WTC11 (cell line): ENCODE results near the gene LAMC3. TPM values are rescaled to one million over a fixed set of nuclear protein-coding genes. Genes with fewer than 3 reads are reported as not detected.

ENCODE experiments used
- ATAC-seq: fragments of 200-7000 bp; cut with Tn5 transposase; 2 replicates; pipeline ENCODE4 v1.10.0; 2021; ENCODE audit warnings: mild to moderate bottlenecking, moderate library complexity
- CTCF ChIA-PET: fragments of 300-600 bp; sonication (Branson Sonifier 250); formaldehyde crosslinking; loops from one replicate; lab custom pipeline; 2021; ENCODE audit warnings: antibody characterized with exemption; lab: Charles Lee
- POLR2A ChIA-PET: fragments of 350-600 bp; sonication (Branson Sonifier 250); formaldehyde crosslinking; loops from one replicate; lab custom pipeline; 2021; ENCODE audit warnings: antibody characterized with exemption; lab: Charles Lee
- DNase-seq: peaks from one replicate; pipeline ENCODE4 v3.0.0; 2021; ENCODE audit warnings: low spot score
- H3K27ac Mint-ChIP-seq: 2 replicates; pipeline ENCODE4 v1.8.0; 2021; ENCODE audit warnings: mixed read lengths
- H3K27me3 Mint-ChIP-seq: 2 replicates; pipeline ENCODE4 v1.8.0; 2021; ENCODE audit warnings: low read depth, mild to moderate bottlenecking, moderate library complexity, mixed read lengths
- H3K36me3 Mint-ChIP-seq: 2 replicates; pipeline ENCODE4 v1.8.0; 2021; ENCODE audit warnings: mixed read lengths
- H3K4me1 Mint-ChIP-seq: 2 replicates; pipeline ENCODE4 v1.8.0; 2022; ENCODE audit warnings: mixed read lengths
- H3K4me3 Mint-ChIP-seq: 2 replicates; pipeline ENCODE4 v1.8.0; 2021; ENCODE audit warnings: mild to moderate bottlenecking, moderate library complexity, mixed read lengths
- H3K9me3 Mint-ChIP-seq: 2 replicates; pipeline ENCODE4 v1.8.0; 2021; ENCODE audit warnings: mixed read lengths
- TP53 ChIP-seq: sonication (generic); formaldehyde crosslinking; IDR thresholded peaks from 2 replicates; pipeline ENCODE4 v1.8.1; 2023; ENCODE audit warnings: mild to moderate bottlenecking, missing genetic modification reagents
- ZNF232 ChIP-seq: sonication (generic); formaldehyde crosslinking; IDR thresholded peaks from 2 replicates; pipeline ENCODE4 v1.8.0; 2022; ENCODE audit warnings: mild to moderate bottlenecking, missing genetic modification reagents
- total RNA-seq: library from RNA; stranded (reverse); gene quantifications from 3 replicates; pipeline ENCODE4 v1.2.3, GENCODE V29; 2021

Gene LAMC3
- total RNA-seq, 1 experiment from 2014 or later, result 50.9 TPM

- TF ChIP-seq ZNF232 (CRISPR knock-in tag) (no peak), TP53 (CRISPR knock-in tag) (no peak)
- ChIA-PET CTCF (no interaction called here), POLR2A (no interaction called here)
- Mint-ChIP-seq H3K4me1 (no peaks in the 10 kb centered on the region), H3K4me3 (no peak overlapping the region), H3K9me3 (no peaks in the 10 kb centered on the region), H3K27ac (no peak overlapping the region), H3K36me3 (peaks cover 64% of the 10 kb centered on the region), H3K27me3 (no peaks in the 10 kb centered on the region)
- DNase-seq, result no peak
- no peak for ATAC-seq
Measured at GRCh38 chr9:131142160-131142559, 133.2 kb downstream of the LAMC3 start.

Other genes with a start within 250 kb of the LAMC3 start
- 87.5 to 104 TPM (median 89.1 TPM) in 3 replicates for gene ABL1, start 173.9 kb upstream of the LAMC3 start, total RNA-seq
- gene QRFP, start 112.4 kb upstream of the LAMC3 start, total RNA-seq, result not detected in 3 replicates
- 6.6 to 9.1 TPM (median 8.8 TPM) in 3 replicates for gene FIBCD1, start 69.9 kb upstream of the LAMC3 start, total RNA-seq
- 103 to 109 TPM (median 106 TPM) in 3 replicates for gene AIF1L, start 87.4 kb downstream of the LAMC3 start, total RNA-seq
- 39.9 to 42.8 TPM (median 41.8 TPM) in 3 replicates for gene NUP214, start 116.4 kb downstream of the LAMC3 start, total RNA-seq